ENCODE measurements around the gene NID1.
A peak's percentile ranks its signal among the peaks of the same experiment; 100 is the strongest.

The NID1 gene

DNA sequence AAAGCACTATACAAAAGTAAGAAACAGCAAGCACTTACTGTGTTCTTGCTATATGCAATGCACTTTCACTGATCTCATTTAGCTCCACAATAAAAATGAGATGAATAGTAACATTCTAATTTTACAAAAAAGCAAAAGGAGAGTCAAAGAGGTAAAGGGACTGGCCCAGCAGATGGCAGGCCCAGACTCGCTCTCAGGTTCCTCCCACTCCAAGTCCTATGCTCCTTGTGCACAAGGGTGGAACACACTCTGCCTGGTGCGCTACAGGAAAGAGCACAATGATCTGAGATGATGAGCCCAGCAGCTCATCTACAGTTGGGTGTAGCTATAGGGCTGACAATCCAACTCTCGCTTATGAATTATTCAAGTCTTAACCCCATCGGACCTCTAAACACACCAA lies 104.1 kb downstream of the NID1 start:
- no peak for DNase-seq (ENCODE audit: low read depth)
- TF ChIP-seq, protein P1, sequence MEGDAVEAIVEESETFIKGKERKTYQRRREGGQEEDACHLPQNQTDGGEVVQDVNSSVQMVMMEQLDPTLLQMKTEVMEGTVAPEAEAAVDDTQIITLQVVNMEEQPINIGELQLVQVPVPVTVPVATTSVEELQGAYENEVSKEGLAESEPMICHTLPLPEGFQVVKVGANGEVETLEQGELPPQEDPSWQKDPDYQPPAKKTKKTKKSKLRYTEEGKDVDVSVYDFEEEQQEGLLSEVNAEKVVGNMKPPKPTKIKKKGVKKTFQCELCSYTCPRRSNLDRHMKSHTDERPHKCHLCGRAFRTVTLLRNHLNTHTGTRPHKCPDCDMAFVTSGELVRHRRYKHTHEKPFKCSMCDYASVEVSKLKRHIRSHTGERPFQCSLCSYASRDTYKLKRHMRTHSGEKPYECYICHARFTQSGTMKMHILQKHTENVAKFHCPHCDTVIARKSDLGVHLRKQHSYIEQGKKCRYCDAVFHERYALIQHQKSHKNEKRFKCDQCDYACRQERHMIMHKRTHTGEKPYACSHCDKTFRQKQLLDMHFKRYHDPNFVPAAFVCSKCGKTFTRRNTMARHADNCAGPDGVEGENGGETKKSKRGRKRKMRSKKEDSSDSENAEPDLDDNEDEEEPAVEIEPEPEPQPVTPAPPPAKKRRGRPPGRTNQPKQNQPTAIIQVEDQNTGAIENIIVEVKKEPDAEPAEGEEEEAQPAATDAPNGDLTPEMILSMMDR (IDR thresholded peaks at IDR 0.05; ENCODE audit: control insufficient read depth, insufficient read depth, low read depth, low read length, missing control alignments) = no peak
- no peak overlapping the region for H3K4me3 ChIP-seq (ENCODE audit: control insufficient read depth, low read depth, low read length)

DNA sequence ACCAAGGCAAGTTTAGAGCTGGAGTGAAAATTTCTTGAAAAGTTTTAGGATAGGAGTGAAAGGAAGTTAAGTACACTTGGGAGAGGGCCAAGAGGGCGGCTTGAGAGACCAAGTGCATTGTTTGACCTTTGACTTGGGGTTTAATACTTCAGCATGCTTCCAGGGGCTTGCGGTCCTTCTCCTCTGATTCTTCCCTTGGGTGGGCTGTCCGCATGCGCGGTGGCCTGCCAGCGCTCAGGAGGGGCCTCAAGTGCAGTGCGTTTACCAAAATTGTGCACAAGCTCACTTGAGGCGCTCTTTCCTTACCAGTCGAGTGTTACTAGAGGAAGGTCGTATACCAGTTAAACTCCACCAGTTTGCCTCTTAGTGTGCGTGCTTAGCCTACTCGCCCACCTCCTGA lies 106.9 kb downstream of the NID1 start:
- H3K4me3 ChIP-seq (ENCODE audit: control insufficient read depth, low read depth, low read length) = no peak overlapping the region
- TF ChIP-seq, protein P1 (IDR thresholded peaks at IDR 0.05; ENCODE audit: control insufficient read depth, insufficient read depth, low read depth, low read length, missing control alignments) = no peak
- no peak for DNase-seq (ENCODE audit: low read depth)

DNA sequence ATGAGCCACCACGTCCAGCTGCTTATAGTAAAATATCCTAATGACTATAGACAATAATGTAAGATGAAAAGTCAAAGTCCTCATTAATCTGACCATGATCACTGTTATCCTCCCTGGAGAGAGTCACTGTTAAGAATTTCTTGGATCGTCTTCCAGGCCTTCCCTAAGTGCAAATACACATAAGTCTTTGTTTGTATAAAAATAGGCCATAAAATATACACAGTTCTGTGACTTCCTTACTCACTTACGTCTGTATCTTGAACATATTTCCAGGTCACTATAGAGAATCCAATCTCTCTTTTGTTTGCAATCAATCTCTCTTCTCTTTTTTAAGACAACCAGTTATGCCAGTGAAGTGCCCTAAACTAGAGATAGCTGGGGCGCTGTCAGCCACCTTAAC lies 109.1 kb downstream of the NID1 start:
- TF ChIP-seq, protein P1 (IDR thresholded peaks at IDR 0.05; ENCODE audit: control insufficient read depth, insufficient read depth, low read depth, low read length, missing control alignments) = no peak
- DNase-seq (ENCODE audit: low read depth) = no peak
- no peak overlapping the region for H3K4me3 ChIP-seq (ENCODE audit: control insufficient read depth, low read depth, low read length)

DNA sequence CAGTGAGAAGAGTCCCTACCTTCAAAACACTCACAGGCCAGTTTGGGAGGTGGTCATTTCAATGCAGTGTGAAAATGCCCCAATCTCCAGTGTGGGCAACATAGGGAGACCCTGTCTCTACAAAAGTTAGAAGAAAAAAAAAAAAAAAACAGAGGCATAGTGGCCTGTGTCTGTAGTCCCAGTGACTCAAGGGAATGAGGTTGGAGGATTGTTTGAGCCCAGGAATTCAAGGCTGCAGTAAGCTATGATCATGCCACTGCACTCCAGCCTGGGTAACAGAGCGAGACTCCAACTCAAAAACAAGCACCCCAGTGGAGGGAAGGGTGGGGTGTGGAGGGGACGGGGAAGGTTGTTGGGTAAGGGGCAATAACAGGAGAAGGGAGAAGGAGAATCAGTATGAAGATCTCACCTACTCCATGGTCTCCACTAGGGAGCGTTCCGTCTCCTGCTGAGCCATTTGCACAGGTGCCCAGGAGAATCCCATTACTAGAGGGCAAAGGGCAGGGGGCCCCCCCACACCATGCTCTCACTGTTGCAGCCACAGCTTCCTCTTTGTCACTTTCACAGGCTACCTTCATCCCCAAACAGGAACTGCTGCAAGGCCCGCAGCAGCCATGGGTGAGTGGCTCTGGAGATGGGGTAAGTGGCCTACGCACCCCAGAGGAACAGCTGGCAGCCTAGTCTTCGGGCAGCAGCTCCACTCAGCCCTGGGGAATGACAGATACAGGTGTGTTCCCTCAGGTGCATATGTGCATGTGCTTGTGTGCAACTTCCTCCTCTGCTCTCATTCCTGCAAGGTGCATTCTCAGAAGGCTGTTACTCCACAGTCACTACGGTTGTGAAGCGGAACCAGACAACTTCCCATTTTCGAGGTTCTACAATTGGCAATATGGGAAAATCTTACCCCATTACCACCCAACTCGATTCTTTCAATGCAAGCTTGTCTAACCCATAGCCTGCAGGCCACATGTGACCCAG lies 110.3 kb downstream of the NID1 start:
- TF ChIP-seq, protein P1 (IDR thresholded peaks at IDR 0.05; ENCODE audit: control insufficient read depth, insufficient read depth, low read depth, low read length, missing control alignments) = no peak
- H3K4me3 ChIP-seq (ENCODE audit: control insufficient read depth, low read depth, low read length) = no peak overlapping the region
- DNase-seq (ENCODE audit: low read depth) = no peak

DNA sequence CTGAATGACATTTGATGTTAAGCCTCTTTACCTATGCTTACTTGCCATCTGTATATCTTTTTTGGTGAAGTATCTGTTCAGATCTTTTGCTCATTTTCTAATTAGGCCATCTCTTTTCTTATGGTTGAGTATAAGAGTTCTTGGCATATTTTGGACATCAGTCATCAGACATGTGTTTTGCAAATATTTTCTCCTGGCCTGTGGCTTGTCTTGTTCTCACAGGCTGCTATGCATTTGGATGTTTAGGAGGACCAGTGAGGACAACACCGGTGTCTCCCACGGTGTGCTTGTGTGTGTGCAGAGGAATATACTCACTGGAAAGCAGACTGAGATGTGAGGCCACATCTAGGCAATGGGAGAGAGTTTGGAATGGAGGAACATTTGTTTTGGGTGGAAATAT lies 111.1 kb downstream of the NID1 start:
- no peak overlapping the region for H3K4me3 ChIP-seq (ENCODE audit: control insufficient read depth, low read depth, low read length)
- TF ChIP-seq, protein P1 (IDR thresholded peaks at IDR 0.05; ENCODE audit: control insufficient read depth, insufficient read depth, low read depth, low read length, missing control alignments) = no peak
- DNase-seq (ENCODE audit: low read depth) = peak; percentile 67

DNA sequence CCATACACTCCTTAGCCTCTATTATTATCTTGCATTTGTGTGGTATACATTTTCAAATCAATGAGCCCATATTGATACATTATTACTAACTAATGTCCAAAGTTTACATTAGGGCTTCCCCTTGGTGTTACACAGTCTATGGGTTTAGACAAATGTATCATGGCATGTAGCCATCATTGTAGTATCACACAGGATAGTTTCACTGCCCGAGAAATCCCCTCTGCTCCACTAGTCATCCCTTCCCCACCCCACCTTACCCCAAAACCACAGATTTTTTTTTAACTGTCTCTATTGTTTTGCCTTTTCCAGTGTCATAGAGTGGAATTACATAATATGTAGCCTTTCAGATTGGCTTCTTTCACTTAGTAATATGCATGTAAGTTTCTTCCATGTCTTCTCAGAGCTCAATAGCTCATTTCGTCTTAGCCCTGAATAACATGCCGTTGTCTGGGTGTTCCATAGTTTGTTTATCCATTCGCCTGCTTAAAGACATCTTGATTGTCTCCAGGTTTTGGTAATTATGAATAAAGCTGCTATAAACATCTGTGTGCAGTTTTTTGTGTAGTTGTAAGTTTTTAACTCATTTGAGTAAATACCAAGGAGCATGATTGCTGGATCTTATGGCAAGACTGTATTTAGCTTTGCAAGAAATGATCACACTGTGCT lies 111.8 kb downstream of the NID1 start:
- TF ChIP-seq, protein P1 (IDR thresholded peaks at IDR 0.05; ENCODE audit: control insufficient read depth, insufficient read depth, low read depth, low read length, missing control alignments) = no peak
- no peak for DNase-seq (ENCODE audit: low read depth)

More for the DNA sequence above, 111.8 kb downstream of the NID1 start:
- H3K4me3 ChIP-seq (ENCODE audit: control insufficient read depth, low read depth, low read length) = no peak overlapping the region

Measured in AG09309 (cell line).